Measurements from ENCODE around the gene EIF1. TPM values are rescaled to one million over a fixed set of nuclear protein-coding genes. Genes with fewer than 3 reads are reported as not detected.

EIF1 gene
- total and polyA plus RNA-seq, 2 experiments from 2014 or later, result 285 to 726 TPM

DNA sequence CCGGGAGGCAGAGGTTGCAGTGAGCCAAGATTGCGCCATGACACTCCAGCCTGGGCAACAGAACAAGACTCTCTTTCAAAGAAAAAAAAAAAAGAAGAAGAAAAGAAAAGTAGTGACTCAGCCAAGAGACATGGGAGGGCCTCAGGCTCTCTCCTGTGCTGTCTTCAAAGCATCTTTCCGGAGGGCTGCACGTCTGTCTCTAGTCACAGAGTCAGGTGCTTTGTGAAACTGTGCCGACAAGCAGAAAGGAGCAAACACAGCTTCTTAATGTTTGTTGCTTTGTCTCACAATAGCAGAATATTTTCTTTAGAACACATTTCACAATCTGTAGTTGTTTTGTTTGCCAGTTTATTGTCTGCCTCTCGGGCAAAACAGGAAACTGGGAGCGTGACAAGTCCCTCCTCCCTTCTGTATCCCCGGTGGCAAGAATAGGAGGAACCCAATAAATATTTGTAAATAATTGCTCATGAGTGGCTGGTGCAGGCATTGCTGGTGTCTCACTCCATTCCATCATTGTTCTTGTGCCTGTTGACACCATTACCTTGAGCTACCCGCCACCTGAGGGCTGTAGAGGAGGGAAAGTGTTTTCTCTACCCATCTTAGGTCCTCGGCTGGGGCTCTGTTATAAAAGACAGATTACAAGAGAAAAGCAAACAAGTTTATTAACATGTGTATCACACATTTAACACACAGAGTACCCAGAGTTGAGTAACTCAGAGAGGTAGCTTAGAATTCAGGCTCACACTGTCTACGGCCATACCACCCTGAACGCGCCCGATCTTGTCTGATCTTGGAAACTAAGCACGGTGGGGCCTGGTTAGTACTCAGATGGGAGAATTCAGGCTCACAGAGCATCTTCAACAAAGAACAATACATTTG, 29.0 kb downstream of the EIF1 start:
- DNase-seq (ENCODE audit: low read depth in 1 of 2, low spot score in 1 of 2), result peak in 1 of 2 donors; percentile 55
- no peak overlapping the region for H3K27ac ChIP-seq
- H3K4me3 ChIP-seq, result no peak overlapping the region
- no peaks in the 10 kb centered on the region for H3K9me3 ChIP-seq (ENCODE audit: low read depth)
- TF ChIP-seq CTCF (IDR thresholded peaks at IDR 0.05; ENCODE audit: low read depth, low read length), result no peak
- H3K27me3 ChIP-seq, result no peaks in the 10 kb centered on the region
- H3K36me3 ChIP-seq, result no peaks in the 10 kb centered on the region
- H3K4me1 ChIP-seq (ENCODE audit: low read depth), result no peaks in the 10 kb centered on the region

DNA sequence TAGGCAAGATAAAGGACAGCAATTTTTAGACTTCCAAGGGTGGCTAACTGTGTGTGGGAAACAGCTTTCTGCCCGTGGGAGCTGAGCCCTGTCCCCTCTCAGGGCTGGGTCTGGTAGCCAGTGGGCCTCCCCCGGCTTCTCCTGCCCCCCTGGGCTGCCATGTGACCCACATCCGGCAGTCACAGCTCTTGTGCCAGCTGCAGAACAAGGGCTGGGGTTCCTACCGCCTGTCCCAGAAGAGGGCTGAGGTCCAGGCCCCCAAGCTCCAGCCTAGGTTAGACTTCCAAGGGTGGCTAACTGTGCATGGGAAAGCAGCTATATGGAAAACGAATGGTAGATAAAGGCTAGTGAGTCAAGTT, 29.6 kb downstream of the EIF1 start:
- no peak for DNase-seq (ENCODE audit: low read depth in 1 of 2, low spot score in 1 of 2)
- Histone ChIP-seq H3K36me3 (no peaks in the 10 kb centered on the region), H3K9me3 (ENCODE audit: low read depth) (no peaks in the 10 kb centered on the region), H3K4me1 (ENCODE audit: low read depth) (no peaks in the 10 kb centered on the region), H3K27me3 (no peaks in the 10 kb centered on the region), H3K4me3 (no peak overlapping the region), H3K27ac (no peak overlapping the region)
- TF ChIP-seq CTCF (IDR thresholded peaks at IDR 0.05; ENCODE audit: low read depth, low read length), result no peak

DNA sequence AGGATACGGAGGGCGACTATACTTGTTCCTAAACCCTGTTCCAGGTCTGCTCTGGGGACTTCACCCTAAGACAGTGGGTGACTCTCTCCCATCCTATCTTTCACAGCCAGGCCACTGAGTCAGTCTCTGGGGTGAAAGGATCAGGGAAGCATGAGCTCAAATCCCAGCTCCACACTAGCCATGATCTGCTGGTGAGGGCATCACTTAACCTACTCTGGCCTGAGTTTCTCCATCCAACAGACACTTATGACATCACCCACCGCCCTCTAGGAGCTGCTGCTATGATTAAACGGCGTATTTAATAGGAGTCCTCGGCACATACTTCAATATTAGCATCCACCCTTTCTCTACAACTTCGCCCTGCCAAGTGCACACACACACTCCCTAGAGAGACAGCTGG, 33.5 kb downstream of the EIF1 start:
- no peak overlapping the region for H3K27ac ChIP-seq
- H3K4me3 ChIP-seq, result no peak overlapping the region
- no peak for TF ChIP-seq CTCF (IDR thresholded peaks at IDR 0.05; ENCODE audit: low read depth, low read length)
- no peak for DNase-seq (ENCODE audit: low read depth in 1 of 2, low spot score in 1 of 2)
- no peaks in the 10 kb centered on the region for H3K9me3 ChIP-seq (ENCODE audit: low read depth)
- H3K4me1 ChIP-seq (ENCODE audit: low read depth), result no peaks in the 10 kb centered on the region
- no peaks in the 10 kb centered on the region for H3K27me3 ChIP-seq
- H3K36me3 ChIP-seq, result no peaks in the 10 kb centered on the region

GRCh38 chr17:41723801-41724475, 35.3 kb downstream of the EIF1 start:
- no peak overlapping the region for H3K27ac ChIP-seq
- H3K27me3 ChIP-seq, result no peaks in the 10 kb centered on the region
- H3K36me3 ChIP-seq, result no peaks in the 10 kb centered on the region
- TF ChIP-seq CTCF (IDR thresholded peaks at IDR 0.05; ENCODE audit: low read depth, low read length), result no peak
- no peak overlapping the region for H3K4me3 ChIP-seq
- no peaks in the 10 kb centered on the region for H3K9me3 ChIP-seq (ENCODE audit: low read depth)
- no peak for DNase-seq (ENCODE audit: low read depth in 1 of 2, low spot score in 1 of 2)
- H3K4me1 ChIP-seq (ENCODE audit: low read depth), result no peaks in the 10 kb centered on the region

DNA sequence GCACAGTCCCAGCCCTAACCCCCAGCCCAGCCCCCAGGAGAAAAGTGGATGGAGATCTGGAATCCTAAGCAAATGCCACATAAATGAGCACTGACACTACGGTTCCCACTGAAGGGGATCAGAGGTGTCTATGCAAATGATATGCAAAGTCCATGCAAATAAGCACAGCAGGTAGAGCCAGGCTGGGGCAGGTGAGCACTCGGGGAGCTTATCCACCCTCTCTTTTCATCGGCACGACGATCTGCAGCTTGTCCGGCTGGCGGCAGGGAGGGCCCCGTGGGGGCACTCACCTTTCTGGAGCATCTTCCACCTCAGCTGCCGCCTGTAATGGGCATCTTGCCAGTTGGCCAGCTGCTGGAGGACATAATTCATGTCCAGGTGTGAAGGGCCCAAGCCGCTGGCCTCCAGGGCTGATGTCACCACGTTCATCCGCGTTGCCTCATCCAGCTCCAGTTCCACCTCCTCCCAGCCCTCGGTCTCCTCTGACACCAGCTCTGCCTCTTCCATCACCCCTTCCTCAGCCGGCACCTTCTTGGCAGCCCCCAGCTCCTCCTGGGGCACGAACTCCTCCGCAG, 35.9 kb downstream of the EIF1 start:
- no peak overlapping the region for H3K27ac ChIP-seq
- H3K9me3 ChIP-seq (ENCODE audit: low read depth), result no peaks in the 10 kb centered on the region
- no peak for DNase-seq (ENCODE audit: low read depth in 1 of 2, low spot score in 1 of 2)
- no peak for TF ChIP-seq CTCF (IDR thresholded peaks at IDR 0.05; ENCODE audit: low read depth, low read length)
- H3K27me3 ChIP-seq, result no peaks in the 10 kb centered on the region
- H3K4me3 ChIP-seq, result no peak overlapping the region
- H3K4me1 ChIP-seq (ENCODE audit: low read depth), result no peaks in the 10 kb centered on the region
- H3K36me3 ChIP-seq, result no peaks in the 10 kb centered on the region
